HUDEP-2 (cell line): ENCODE measurements around the gene ARFIP1.

Experiments
- DNase-seq, 76 experiments: peaks; one replicate each; lab custom pipeline; 2025; ENCODE audit not compliant: unreplicated experiment in 76 of 76; lab: John Stamatoyannopoulos, UW

Gene ARFIP1

GRCh38 chr4:152957437-152958171 lies 177.8 kb downstream of the ARFIP1 start:
- peak in 73 of 76 experiments; percentile 4 to 84 (median 61) for DNase-seq

GRCh38 chr4:152959080-152959479 lies 179.3 kb downstream of the ARFIP1 start:
- no peak for DNase-seq

- DNase-seq = no peak
Observed at GRCh38 chr4:152960082-152960481, 180.3 kb downstream of the ARFIP1 start.

GRCh38 chr4:152961014-152961772 lies 181.4 kb downstream of the ARFIP1 start:
- no peak for DNase-seq

GRCh38 chr4:152961773-152962115 lies 182.0 kb downstream of the ARFIP1 start:
- DNase-seq = peak in 36 of 76 experiments; percentile 3 to 79 (median 42)
